Testis (tissue), 3 donors: ENCODE measurements around the gene NUP205. TPM values are rescaled to one million over a fixed set of nuclear protein-coding genes. Genes with fewer than 3 reads are reported as not detected.

ENCODE experiments used
- DNase-seq: peaks from one replicate; pipeline ENCODE4 v3.0.0-alpha.2; 2019
- H3K27ac ChIP-seq, 2 donors: fragments of 200-600 bp; sonication (generic); one replicate each; pipeline ENCODE4 v1.5.1; 2019
- H3K27me3 ChIP-seq: fragments of 200-600 bp; sonication (generic); one replicate; pipeline ENCODE4 v1.5.1; 2019
- H3K36me3 ChIP-seq: fragments of 200-600 bp; sonication (generic); one replicate; pipeline ENCODE4 v1.5.1; 2017; ENCODE audit warnings: low read depth; ENCODE audit errors: missing control alignments
- H3K4me1 ChIP-seq: fragments of 200-600 bp; sonication (generic); one replicate; pipeline ENCODE4 v1.5.1; 2019
- H3K4me3 ChIP-seq, 2 donors: fragments of 200-600 bp; sonication (generic); one replicate each; pipeline ENCODE4 v1.5.1; 2017 to 2019
- H3K9me3 ChIP-seq: fragments of 200-600 bp; sonication (generic); one replicate; pipeline ENCODE4 v1.5.1; 2017
- POLR2A ChIP-seq: fragments of 450-650 bp; IDR thresholded peaks from one replicate; pipeline ENCODE4 v1.6.1; 2017; ENCODE audit warnings: antibody characterized with exemption, mild to moderate bottlenecking, moderate library complexity
- WGBS, 2 donors: methylation state at CpG; one replicate each; pipeline ENCODE4 v1.1.5; 2018; 5-methylcytosine and 5-hydroxymethylcytosine counted together
- intact Hi-C: fragments of 100-400 bp; cut with DNase I; formaldehyde crosslinking; loops from one replicate; pipeline ENCODE4 v1.15.1; 2023; ENCODE audit warnings: low total_unique reads
- polyA plus RNA-seq: library from polyadenylated mRNA; stranded (reverse); fragments of 350-450 nt; fragmentation: Illumina TruSeq; extraction: RNeasy Lipid Tissue Mini Kit (QIAGEN cat#74804); gene quantifications from one replicate; pipeline ENCODE4 v1.2.3, GENCODE V29; 2014; ENCODE audit warnings: low read depth, low replicate concordance; ENCODE audit not compliant: insufficient read depth
- total RNA-seq, 2 donors: library from RNA; depleted of rRNA; stranded (reverse); fragments of >200 nt; gene quantifications; one replicate each; pipeline ENCODE4 v1.2.3, GENCODE V29; 2016
- TF ChIP-seq, protein P1 (sequence below), 3 experiments: fragments of 450-650 bp in 2 of 3; fragments of 200-600 bp in 1 of 3; sonication (generic) in 1 of 3; IDR thresholded peaks; one replicate each; pipeline ENCODE4 v1.5.1; 2016 to 2019; ENCODE audit warnings: antibody characterized with exemption in 3 of 3, mild to moderate bottlenecking in 2 of 3, moderate library complexity in 1 of 3

The NUP205 gene
- total and polyA plus RNA-seq, 3 donors from 2014 or later, result 47.8 to 77.2 (median 73.6) TPM

DNA sequence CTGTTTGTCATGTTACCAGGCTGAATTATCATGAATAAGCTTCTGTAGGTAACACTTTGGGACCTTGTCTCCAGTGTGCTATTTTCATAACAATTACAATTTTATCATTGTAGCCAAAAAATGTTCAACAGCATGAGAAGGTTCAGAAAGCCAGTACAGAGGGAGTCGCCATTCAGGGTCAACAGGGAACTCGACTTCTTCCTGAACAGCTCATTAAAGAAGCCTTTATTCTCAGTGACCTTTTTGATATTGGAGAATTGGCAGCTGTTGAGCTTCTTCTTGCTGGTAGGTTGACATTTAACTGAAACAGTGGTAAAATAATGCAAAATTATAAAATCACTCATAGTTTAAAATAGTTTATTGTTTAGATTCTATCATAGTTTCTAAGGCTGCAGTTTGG is 15.8 kb downstream of the NUP205 start:
- intact Hi-C loops, result no loop called here
- H3K36me3 ChIP-seq, result no peaks in the 10 kb centered on the region
- H3K4me1 ChIP-seq, result peaks cover 7% of the 10 kb centered on the region
- no peaks in the 10 kb centered on the region for H3K9me3 ChIP-seq
- peak overlapping the region in 1 of 2 donors; percentile 32 for H3K27ac ChIP-seq
- no peaks in the 10 kb centered on the region for H3K27me3 ChIP-seq
- peak; percentile 71 for DNase-seq
- no peak for TF ChIP-seq POLR2A
- TF ChIP-seq, protein P1, sequence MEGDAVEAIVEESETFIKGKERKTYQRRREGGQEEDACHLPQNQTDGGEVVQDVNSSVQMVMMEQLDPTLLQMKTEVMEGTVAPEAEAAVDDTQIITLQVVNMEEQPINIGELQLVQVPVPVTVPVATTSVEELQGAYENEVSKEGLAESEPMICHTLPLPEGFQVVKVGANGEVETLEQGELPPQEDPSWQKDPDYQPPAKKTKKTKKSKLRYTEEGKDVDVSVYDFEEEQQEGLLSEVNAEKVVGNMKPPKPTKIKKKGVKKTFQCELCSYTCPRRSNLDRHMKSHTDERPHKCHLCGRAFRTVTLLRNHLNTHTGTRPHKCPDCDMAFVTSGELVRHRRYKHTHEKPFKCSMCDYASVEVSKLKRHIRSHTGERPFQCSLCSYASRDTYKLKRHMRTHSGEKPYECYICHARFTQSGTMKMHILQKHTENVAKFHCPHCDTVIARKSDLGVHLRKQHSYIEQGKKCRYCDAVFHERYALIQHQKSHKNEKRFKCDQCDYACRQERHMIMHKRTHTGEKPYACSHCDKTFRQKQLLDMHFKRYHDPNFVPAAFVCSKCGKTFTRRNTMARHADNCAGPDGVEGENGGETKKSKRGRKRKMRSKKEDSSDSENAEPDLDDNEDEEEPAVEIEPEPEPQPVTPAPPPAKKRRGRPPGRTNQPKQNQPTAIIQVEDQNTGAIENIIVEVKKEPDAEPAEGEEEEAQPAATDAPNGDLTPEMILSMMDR (IDR thresholded peaks at IDR 0.05), result no peak
- 52 to 54% methylated on average over 2 of the region's 2 CpGs for WGBS, 2 donors
- no peak overlapping the region for H3K4me3 ChIP-seq

DNA sequence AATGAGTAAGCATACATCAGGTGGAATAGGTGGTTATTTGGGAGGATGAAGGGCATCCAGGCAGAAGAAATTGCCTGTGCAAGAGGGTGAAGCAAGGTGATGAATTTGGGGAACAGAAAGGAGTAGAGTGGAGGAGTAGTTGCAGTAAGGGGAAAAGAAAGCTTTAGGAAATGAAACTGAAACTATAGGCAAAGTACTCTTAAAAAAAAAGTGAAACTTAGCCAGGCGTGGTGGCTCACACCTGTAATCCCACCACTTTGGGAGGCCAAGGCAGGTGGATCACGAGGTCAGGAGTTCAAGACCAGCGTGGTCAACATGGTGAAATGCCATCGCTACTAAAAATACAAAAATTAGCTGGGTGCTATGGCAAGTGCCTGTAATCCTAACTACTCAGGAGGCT is 17.6 kb downstream of the NUP205 start:
- no peak for DNase-seq
- TF ChIP-seq, protein P1 (IDR thresholded peaks at IDR 0.05), result no peak
- 94 to 96% methylated on average over 4 of the region's 4 CpGs for WGBS, 2 donors
- no peaks in the 10 kb centered on the region for H3K27me3 ChIP-seq
- no peak overlapping the region for H3K27ac ChIP-seq
- peaks cover 7% of the 10 kb centered on the region for H3K4me1 ChIP-seq
- intact Hi-C loops, result no loop called here
- H3K36me3 ChIP-seq, result no peaks in the 10 kb centered on the region
- H3K4me3 ChIP-seq, result no peak overlapping the region
- H3K9me3 ChIP-seq, result no peaks in the 10 kb centered on the region

DNA sequence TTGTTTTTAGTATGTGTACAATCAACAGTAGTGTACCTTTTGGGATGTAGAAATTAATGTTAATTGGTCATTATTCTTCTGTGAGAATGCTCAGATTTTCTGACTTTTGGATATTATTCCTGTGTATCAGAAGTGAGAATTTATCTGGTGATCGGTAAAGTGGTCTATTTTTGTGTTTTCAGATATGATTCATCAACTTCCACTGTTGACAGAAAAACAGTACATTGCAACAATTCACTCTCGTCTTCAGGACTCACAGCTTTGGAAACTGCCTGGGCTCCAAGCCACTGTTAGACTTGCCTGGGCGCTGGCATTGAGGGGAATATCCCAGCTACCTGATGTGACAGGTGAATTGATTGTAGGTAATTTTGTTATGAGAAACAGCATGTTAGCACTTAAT is 20.9 kb downstream of the NUP205 start:
- Histone ChIP-seq H3K27ac (no peak overlapping the region), H3K27me3 (no peaks in the 10 kb centered on the region), H3K9me3 (no peaks in the 10 kb centered on the region), H3K36me3 (no peaks in the 10 kb centered on the region), H3K4me1 (peaks cover 7% of the 10 kb centered on the region), H3K4me3 (no peak overlapping the region)
- 73 to 85% methylated on average over 3 of the region's 3 CpGs for WGBS, 2 donors
- intact Hi-C loops, result no loop called here
- no peak for DNase-seq
- TF ChIP-seq POLR2A, result no peak
- TF ChIP-seq, protein P1 (IDR thresholded peaks at IDR 0.05), result no peak

DNA sequence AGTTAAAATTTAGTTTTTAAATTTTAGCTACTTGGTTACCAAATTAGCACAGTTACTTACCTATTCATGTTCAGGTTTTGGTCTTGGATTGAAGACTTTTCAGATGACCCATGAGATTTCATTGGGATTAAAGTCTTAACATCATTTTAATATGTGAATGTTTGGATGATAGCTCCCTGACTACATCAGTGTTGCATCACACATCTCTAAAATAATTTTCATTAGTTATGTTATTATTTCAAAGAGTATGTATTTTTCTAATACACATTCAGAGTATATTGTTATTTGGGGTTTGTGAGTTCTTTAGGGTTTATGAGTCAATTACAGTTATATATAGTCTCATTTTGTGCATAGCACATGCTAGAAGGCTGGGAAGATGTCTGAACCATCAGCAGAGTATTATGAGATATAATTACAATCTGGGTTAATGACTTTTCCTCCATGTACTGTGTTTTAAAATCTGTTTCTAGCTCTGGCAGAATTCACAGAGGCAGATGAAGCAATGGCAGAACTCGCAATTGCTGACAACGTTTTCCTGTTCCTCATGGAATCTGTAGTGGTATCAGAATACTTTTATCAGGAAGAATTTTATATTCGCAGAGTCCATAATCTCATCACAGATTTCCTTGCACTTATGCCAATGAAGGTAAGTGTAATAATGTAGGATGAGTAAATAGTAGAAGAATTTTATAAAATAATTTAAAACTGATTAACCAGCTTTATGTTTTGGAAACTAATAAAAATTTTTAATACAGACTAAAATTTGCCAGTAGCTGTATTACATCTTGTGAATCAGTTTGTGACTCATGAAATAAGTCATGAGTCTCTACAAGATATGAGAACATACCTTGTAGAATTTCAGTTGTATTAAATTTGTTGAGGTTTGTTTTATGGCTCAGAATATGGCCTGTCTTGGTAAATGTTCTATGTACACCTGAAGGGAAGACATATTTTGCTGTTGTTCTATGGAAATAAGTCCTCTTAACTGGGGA is 26.9 kb downstream of the NUP205 start:
- intact Hi-C loops, result no loop called here
- Histone ChIP-seq H3K9me3 (no peaks in the 10 kb centered on the region), H3K27ac (no peak overlapping the region), H3K4me3 (no peak overlapping the region), H3K27me3 (no peaks in the 10 kb centered on the region), H3K36me3 (no peaks in the 10 kb centered on the region), H3K4me1 (no peaks in the 10 kb centered on the region)
- WGBS, 2 donors, result 82 to 93% methylated on average over 3 of the region's 3 CpGs
- TF ChIP-seq POLR2A, result no peak
- TF ChIP-seq, protein P1 (IDR thresholded peaks at IDR 0.05), result no peak
- DNase-seq, result no peak
